Chondrocyte (in vitro differentiated cells): ENCODE results near the gene COG5. TPM values are rescaled to one million over a fixed set of nuclear protein-coding genes. Genes with fewer than 3 reads are reported as not detected.

ENCODE experiments used
- DNase-seq: peaks from one replicate; pipeline ENCODE4 v3.0.0; 2021; ENCODE audit warnings: mixed read lengths, low spot score
- H3K27ac Mint-ChIP-seq: one replicate; pipeline ENCODE4 v1.8.0; 2021; ENCODE audit warnings: mild to moderate bottlenecking, moderate library complexity, mixed read lengths; ENCODE audit not compliant: unreplicated experiment
- H3K27me3 Mint-ChIP-seq: 2 replicates; pipeline ENCODE4 v1.8.0; 2021; ENCODE audit warnings: low read depth, mixed read lengths
- H3K36me3 Mint-ChIP-seq: 2 replicates; pipeline ENCODE4 v1.8.0; 2021; ENCODE audit warnings: low read depth, mixed read lengths
- H3K4me1 Mint-ChIP-seq: 2 replicates; pipeline ENCODE4 v1.8.0; 2021; ENCODE audit warnings: low read depth, mild to moderate bottlenecking, mixed read lengths
- H3K4me3 Mint-ChIP-seq: one replicate; pipeline ENCODE4 v1.8.0; 2021; ENCODE audit warnings: mild to moderate bottlenecking, moderate library complexity, mixed read lengths; ENCODE audit not compliant: unreplicated experiment
- H3K9me3 Mint-ChIP-seq: 2 replicates; pipeline ENCODE4 v1.8.0; 2021; ENCODE audit warnings: low read depth, mixed read lengths
- CTCF ChIP-seq: fragments of 200-600 bp; sonication (generic); IDR thresholded peaks from 2 replicates; pipeline ENCODE4 v1.5.0; 2021; ENCODE audit warnings: antibody characterized with exemption, mild to moderate bottlenecking, moderate library complexity
- total RNA-seq: library from RNA; stranded (reverse); gene quantifications from 3 replicates; pipeline ENCODE4 v1.2.1, GENCODE V29; 2021

Gene COG5
- total RNA-seq, 1 donor from 2014 or later: 52.8 TPM

DNA sequence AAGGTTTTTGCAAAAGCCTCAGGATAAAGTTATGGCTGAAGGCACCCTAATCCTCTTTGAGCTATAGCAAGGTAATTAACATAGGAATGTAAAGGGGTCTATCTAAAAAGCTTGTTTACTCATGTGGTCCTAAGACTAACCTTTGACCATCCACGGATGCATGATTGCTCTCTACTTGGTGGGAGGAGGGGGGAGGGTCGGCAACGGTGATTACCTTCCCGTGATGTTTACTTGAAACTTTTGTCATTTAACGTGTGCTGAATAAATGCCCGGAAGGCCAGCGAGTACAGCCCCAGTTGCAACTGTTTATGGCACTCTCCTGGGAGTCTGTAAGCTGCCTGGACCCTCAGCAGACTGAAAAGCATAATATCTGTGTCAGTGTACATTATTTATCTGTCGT is 172.8 kb downstream of the COG5 start:
- Mint-ChIP-seq H3K36me3 (no peaks in the 10 kb centered on the region), H3K4me3 (no peak overlapping the region), H3K9me3 (peaks cover 4% of the 10 kb centered on the region), H3K27ac (peak overlapping the region; percentile 73), H3K4me1 (peaks cover 60% of the 10 kb centered on the region), H3K27me3 (no peaks in the 10 kb centered on the region)
- DNase-seq: no peak
- no peak for TF ChIP-seq CTCF

DNA sequence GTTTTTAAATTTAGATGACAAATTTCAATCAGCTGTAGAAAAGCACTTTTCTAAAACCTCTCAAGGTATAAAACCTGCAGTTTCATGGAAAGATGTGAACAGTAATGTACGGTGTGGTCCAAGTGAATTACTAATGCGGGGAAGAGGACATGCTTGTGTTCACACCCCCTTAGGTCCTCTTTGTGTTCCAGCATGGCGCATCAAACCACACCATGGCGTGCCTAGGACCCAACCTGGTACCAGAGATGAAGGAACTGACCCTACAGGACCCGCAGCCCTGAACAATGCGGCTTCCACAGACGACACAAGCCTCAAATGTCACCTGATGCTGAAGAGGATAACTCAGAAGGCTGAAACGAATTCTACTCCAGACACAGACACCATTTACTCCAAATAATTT is 175.1 kb downstream of the COG5 start:
- no peaks in the 10 kb centered on the region for H3K27me3 Mint-ChIP-seq
- peak overlapping the region; percentile 98 for H3K27ac Mint-ChIP-seq
- H3K9me3 Mint-ChIP-seq: no peaks in the 10 kb centered on the region
- no peak overlapping the region for H3K4me3 Mint-ChIP-seq
- no peak for TF ChIP-seq CTCF
- peaks cover 59% of the 10 kb centered on the region for H3K4me1 Mint-ChIP-seq
- H3K36me3 Mint-ChIP-seq: no peaks in the 10 kb centered on the region
- no peak for DNase-seq

DNA sequence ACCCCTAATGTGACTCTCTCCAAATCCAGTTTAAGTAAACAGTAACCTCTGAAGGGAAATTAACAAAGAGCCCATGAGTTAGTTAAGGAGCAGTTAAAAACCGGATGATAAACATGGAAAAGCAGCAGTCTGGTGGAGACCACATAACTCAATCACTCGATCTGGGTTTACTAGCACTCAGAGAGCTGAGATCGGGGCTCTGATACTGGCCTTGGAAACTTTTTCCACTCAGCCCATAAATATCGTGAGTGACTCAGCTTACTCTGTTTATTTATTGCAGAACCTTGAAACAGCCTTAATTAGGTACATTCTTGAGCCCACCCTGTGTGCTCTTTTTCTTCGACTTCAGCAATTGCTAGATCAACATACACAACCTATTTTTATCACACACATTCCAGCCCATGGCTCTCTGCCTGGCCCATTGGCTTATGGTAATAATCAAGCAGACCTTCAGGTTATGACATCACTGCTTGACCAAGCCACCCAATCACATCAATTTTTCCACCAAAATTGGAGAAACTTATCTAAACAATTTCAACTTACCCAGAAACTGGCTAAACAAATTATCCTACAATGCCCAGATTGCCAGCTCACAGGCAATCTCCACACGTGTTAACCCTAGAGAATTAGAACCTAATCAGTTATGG is 176.0 kb downstream of the COG5 start:
- peak overlapping the region; percentile 98 for H3K27ac Mint-ChIP-seq
- H3K27me3 Mint-ChIP-seq: no peaks in the 10 kb centered on the region
- no peaks in the 10 kb centered on the region for H3K9me3 Mint-ChIP-seq
- H3K36me3 Mint-ChIP-seq: no peaks in the 10 kb centered on the region
- no peak for DNase-seq
- peak overlapping the region; percentile 49 for H3K4me3 Mint-ChIP-seq
- TF ChIP-seq CTCF: no peak
- H3K4me1 Mint-ChIP-seq: peaks cover 52% of the 10 kb centered on the region

DNA sequence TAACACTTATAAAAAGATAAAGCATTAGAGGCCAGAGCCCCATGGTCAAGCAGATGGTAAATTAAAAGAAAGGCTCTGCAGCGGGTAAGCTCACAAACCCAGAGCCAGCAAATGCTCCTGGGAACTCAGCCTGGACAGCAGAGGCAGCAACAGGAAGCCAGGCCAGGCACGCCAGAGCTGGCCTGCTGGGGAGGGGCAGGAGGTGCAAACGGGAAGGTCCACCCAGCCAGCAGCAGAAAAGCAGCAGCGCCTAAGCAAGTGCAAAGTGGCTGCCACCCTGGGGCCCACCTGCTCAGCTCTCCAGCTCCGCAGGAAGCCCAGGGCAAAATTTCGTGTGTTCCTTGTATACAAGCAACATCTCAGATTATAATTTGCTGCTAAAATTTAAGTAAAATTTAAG is 176.6 kb downstream of the COG5 start:
- Mint-ChIP-seq H3K36me3 (no peaks in the 10 kb centered on the region), H3K9me3 (no peaks in the 10 kb centered on the region), H3K27me3 (no peaks in the 10 kb centered on the region), H3K27ac (peak overlapping the region; percentile 98), H3K4me3 (peak overlapping the region; percentile 49), H3K4me1 (peaks cover 46% of the 10 kb centered on the region)
- DNase-seq: peak; percentile 88
- TF ChIP-seq CTCF: no peak

- Mint-ChIP-seq H3K4me1 (peaks cover 45% of the 10 kb centered on the region), H3K4me3 (no peak overlapping the region), H3K27ac (peak overlapping the region; percentile 98), H3K9me3 (no peaks in the 10 kb centered on the region), H3K27me3 (no peaks in the 10 kb centered on the region), H3K36me3 (no peaks in the 10 kb centered on the region)
- no peak for TF ChIP-seq CTCF
- no peak for DNase-seq
These were observed 177.1 kb downstream of the COG5 start for GRCh38 chr7:107386548-107387102.
